Activated CD4-positive, alpha-beta T cell treated with anti-CD3 and anti-CD28 coated beads, Interleukin-2, amount 10 ng/mL, durations not matched to agents 7 days and 5 days (primary cell): ENCODE data around the gene PPP2R2B. TPM values are rescaled to one million over a fixed set of nuclear protein-coding genes. Genes with fewer than 3 reads are reported as not detected.
"Not testable (repeated sequence)": the region's sequence is repeated elsewhere in the genome, so short reads cannot be mapped to it uniquely, and the experiment has no call there.

ENCODE experiments used
- CTCF ChIA-PET: fragments of 350-600 bp; sonication (Branson Sonifier 250); formaldehyde crosslinking; loops from one replicate; lab custom pipeline; 2021; ENCODE audit warnings: antibody characterized with exemption; lab: Charles Lee
- POLR2A ChIA-PET: fragments of 350-600 bp; sonication (Branson Sonifier 250); formaldehyde crosslinking; loops from one replicate; lab custom pipeline; 2021; ENCODE audit warnings: antibody characterized with exemption; lab: Charles Lee
- DNase-seq: peaks from one replicate; pipeline ENCODE4 v3.0.0-alpha.2; 2020
- H3K27ac Mint-ChIP-seq: one replicate; pipeline ENCODE4 v1.8.0; 2021; ENCODE audit warnings: mild to moderate bottlenecking, moderate library complexity, mixed read lengths
- H3K27me3 Mint-ChIP-seq: one replicate; pipeline ENCODE4 v1.8.0; 2021; ENCODE audit warnings: mixed read lengths
- H3K36me3 Mint-ChIP-seq: one replicate; pipeline ENCODE4 v1.8.0; 2021; ENCODE audit warnings: low read depth, mixed read lengths
- H3K4me1 Mint-ChIP-seq: one replicate; pipeline ENCODE4 v1.8.0; 2021; ENCODE audit warnings: mixed read lengths
- H3K4me3 Mint-ChIP-seq: one replicate; pipeline ENCODE4 v1.8.0; 2021; ENCODE audit warnings: mild to moderate bottlenecking, moderate library complexity, mixed read lengths
- H3K9me3 Mint-ChIP-seq: one replicate; pipeline ENCODE4 v1.8.0; 2021; ENCODE audit warnings: mixed read lengths
- total RNA-seq, 2 experiments: library from RNA; stranded (reverse); gene quantifications; one replicate each; pipeline ENCODE4 v1.2.3, GENCODE V29; 2021

Gene PPP2R2B
- total RNA-seq, 2 experiments from 2014 or later: 1.8 TPM

DNA sequence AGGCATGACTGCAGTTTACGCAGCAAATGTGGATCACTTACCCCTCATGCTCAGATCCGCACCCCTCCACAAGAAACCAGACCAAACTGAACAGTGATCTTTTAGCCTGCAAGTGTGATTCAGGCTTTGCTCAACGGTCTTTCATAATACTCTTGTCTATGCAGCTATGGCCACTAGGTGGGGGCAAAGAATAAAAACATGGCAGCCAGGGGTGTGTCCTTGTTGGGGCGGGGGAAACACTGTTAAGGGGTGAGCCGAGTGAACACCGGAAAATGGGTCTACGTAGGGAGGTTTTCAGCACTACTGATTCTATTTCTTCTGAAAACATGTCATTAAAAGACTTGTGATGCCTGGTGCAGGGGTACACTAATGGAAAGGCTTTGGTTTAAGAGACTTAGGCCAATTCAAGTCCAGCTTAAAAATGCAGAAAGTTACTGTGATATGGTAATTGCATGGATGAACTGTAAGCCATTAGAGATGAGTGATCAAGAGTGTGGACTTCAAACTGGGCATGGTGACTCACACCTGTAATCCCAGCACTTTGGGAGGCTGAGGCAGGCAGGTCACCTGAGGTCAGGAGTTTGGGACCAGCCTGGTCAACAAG lies 312.7 kb downstream of the PPP2R2B start:
- H3K27ac Mint-ChIP-seq: no peak overlapping the region
- H3K27me3 Mint-ChIP-seq: no peaks in the 10 kb centered on the region
- H3K4me1 Mint-ChIP-seq: peaks cover 5% of the 10 kb centered on the region
- H3K4me3 Mint-ChIP-seq: no peak overlapping the region
- POLR2A ChIA-PET: no interaction called here
- CTCF ChIA-PET: interaction anchor here (1.3 to 1.4 kb wide), 2 partner anchors 20 to 401 kb away, joined by 3 read pairs; no protein-coding TSS in a partner anchor
- no peaks in the 10 kb centered on the region for H3K9me3 Mint-ChIP-seq
- DNase-seq: peak; percentile 61
- H3K36me3 Mint-ChIP-seq: no peaks in the 10 kb centered on the region

DNA sequence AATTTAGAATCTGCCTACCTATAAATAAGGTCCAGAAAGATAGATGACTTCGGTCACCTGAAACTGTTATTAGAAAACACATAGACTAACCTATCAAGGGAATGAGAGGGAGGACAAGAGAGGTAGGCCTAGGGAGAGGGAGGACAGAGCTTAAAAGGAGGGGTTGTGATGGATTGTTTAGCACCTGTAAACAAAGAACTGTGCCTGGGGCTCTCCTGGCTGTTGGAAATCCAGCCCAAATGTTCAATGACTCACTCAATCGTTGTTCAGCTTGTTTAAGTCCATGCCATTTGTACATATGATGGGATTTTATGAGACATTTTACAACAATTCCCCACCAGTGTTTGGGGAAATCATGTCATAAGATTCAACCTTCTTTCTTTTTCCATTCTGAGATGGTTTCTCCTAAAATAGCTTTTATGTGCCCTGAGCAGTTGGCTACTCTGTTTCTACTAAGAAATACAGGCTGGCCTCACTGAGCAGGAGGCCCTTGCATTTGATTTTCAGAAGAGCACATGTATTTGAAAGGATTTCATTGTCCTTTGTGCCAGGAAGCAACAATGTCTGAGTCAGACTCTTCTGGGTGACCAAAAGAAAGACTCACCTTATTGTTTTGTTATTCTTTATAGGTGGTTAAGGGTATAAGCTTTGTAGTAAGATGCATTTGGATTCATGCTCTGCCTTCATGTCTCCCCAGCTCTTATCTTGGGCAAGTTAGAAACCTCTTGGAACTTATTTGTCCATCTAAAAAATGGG lies 314.4 kb downstream of the PPP2R2B start:
- H3K9me3 Mint-ChIP-seq: no peaks in the 10 kb centered on the region
- no peak for DNase-seq
- H3K27me3 Mint-ChIP-seq: no peaks in the 10 kb centered on the region
- H3K4me3 Mint-ChIP-seq: no peak overlapping the region
- ChIA-PET POLR2A (no interaction called here), CTCF (no interaction called here)
- no peak overlapping the region for H3K27ac Mint-ChIP-seq
- no peaks in the 10 kb centered on the region for H3K36me3 Mint-ChIP-seq
- peaks cover 5% of the 10 kb centered on the region for H3K4me1 Mint-ChIP-seq

GRCh38 chr5:146562461-146562860 lies 316.1 kb downstream of the PPP2R2B start:
- H3K27me3 Mint-ChIP-seq: peaks cover 3% of the 10 kb centered on the region
- DNase-seq: no peak
- no peak overlapping the region for H3K4me3 Mint-ChIP-seq
- no peak overlapping the region for H3K27ac Mint-ChIP-seq
- ChIA-PET POLR2A (no interaction called here), CTCF (interaction anchor here (0.8 to 1.1 kb wide), 2 partner anchors 29 to 403 kb away, joined by 3 read pairs; no protein-coding TSS in a partner anchor)
- H3K4me1 Mint-ChIP-seq: peaks cover 5% of the 10 kb centered on the region
- H3K9me3 Mint-ChIP-seq: no peaks in the 10 kb centered on the region
- no peaks in the 10 kb centered on the region for H3K36me3 Mint-ChIP-seq

- H3K27me3 Mint-ChIP-seq: peaks cover 3% of the 10 kb centered on the region
- no peaks in the 10 kb centered on the region for H3K36me3 Mint-ChIP-seq
- ChIA-PET POLR2A (no interaction called here), CTCF (interaction anchor here (0.5 to 1.1 kb wide), 2 partner anchors 28 to 64 kb away, joined by 3 read pairs; no protein-coding TSS in a partner anchor)
- no peak overlapping the region for H3K27ac Mint-ChIP-seq
- H3K4me1 Mint-ChIP-seq: peaks cover 5% of the 10 kb centered on the region
- H3K9me3 Mint-ChIP-seq: no peaks in the 10 kb centered on the region
- H3K4me3 Mint-ChIP-seq: no peak overlapping the region
- no peak for DNase-seq
These were observed 316.8 kb downstream of the PPP2R2B start for GRCh38 chr5:146561711-146562110.

GRCh38 chr5:146560205-146560812 lies 318.2 kb downstream of the PPP2R2B start:
- H3K27me3 Mint-ChIP-seq: peaks cover 3% of the 10 kb centered on the region
- H3K9me3 Mint-ChIP-seq: no peaks in the 10 kb centered on the region
- no peaks in the 10 kb centered on the region for H3K4me1 Mint-ChIP-seq
- no peak overlapping the region for H3K4me3 Mint-ChIP-seq
- ChIA-PET CTCF (no interaction called here), POLR2A (no interaction called here)
- H3K36me3 Mint-ChIP-seq: no peaks in the 10 kb centered on the region
- H3K27ac Mint-ChIP-seq: no peak overlapping the region
- DNase-seq: no peak

- H3K36me3 Mint-ChIP-seq, DNase-seq, H3K4me3 Mint-ChIP-seq, POLR2A ChIA-PET, H3K4me1 Mint-ChIP-seq, H3K27ac Mint-ChIP-seq, H3K27me3 Mint-ChIP-seq, H3K9me3 Mint-ChIP-seq: not testable (repeated sequence)
- CTCF ChIA-PET: interaction anchor here (2.0 kb wide), 1 partner anchor 23 kb away, joined by 4 read pairs; no protein-coding TSS in a partner anchor
These were observed 321.7 kb downstream of the PPP2R2B start for GRCh38 chr5:146556884-146557283.

GRCh38 chr5:146553446-146553845 lies 325.1 kb downstream of the PPP2R2B start:
- Mint-ChIP-seq H3K27me3 (peaks cover 14% of the 10 kb centered on the region), H3K4me3 (no peak overlapping the region), H3K4me1 (no peaks in the 10 kb centered on the region), H3K9me3 (no peaks in the 10 kb centered on the region), H3K27ac (no peak overlapping the region), H3K36me3 (no peaks in the 10 kb centered on the region)
- ChIA-PET CTCF (no interaction called here), POLR2A (no interaction called here)
- DNase-seq: no peak

DNA sequence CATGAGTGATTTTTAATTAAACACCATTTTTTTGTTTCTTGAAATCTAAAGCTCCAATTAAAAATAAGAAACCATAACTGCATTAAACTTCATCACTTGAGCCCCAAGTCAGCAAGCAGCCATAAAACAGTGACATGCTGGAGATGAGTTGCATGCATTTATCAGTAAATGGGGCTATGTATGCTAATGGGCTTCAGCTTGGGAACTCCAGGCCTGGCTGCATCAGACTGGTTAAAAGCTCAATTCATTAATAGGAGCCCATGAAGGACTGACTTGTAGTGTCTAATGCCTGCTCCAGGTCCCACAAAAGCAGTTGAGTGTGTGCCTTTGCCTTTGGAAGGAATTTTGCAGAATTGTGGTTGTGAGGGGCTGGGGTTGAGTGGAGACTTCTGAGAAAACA lies 328.9 kb downstream of the PPP2R2B start:
- ChIA-PET POLR2A (no interaction called here), CTCF (no interaction called here)
- H3K36me3 Mint-ChIP-seq: no peaks in the 10 kb centered on the region
- H3K27me3 Mint-ChIP-seq: peaks cover 23% of the 10 kb centered on the region
- H3K9me3 Mint-ChIP-seq: no peaks in the 10 kb centered on the region
- no peak overlapping the region for H3K4me3 Mint-ChIP-seq
- H3K27ac Mint-ChIP-seq: no peak overlapping the region
- DNase-seq: no peak
- H3K4me1 Mint-ChIP-seq: no peaks in the 10 kb centered on the region

- Mint-ChIP-seq H3K9me3 (no peaks in the 10 kb centered on the region), H3K4me1 (no peaks in the 10 kb centered on the region), H3K27me3 (peaks cover 19% of the 10 kb centered on the region), H3K4me3 (no peak overlapping the region), H3K27ac (no peak overlapping the region), H3K36me3 (no peaks in the 10 kb centered on the region)
- POLR2A ChIA-PET: no interaction called here
- no peak for DNase-seq
- CTCF ChIA-PET: no interaction called here
These were observed 329.6 kb downstream of the PPP2R2B start for GRCh38 chr5:146548781-146549449.

DNA sequence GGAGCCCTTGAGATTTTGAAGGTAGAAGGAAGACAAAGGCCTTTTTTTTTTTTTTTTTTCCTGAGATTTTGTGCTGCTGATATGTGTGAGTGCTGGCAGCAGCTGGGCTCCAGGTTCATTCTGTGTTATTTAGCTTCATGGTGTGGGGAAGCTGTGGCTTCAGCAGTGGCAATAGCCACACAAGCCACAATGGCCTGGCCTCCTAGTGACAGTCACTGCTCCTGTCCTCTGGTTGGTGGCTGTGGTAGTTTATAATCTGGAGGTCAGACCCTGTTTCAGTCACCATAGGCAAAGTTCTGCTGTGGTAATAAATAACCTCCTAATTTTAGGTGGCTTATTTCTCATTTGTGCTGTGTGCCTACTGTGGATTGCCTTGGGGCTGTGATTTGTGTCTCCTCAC lies 334.3 kb downstream of the PPP2R2B start:
- no peak overlapping the region for H3K4me3 Mint-ChIP-seq
- no peaks in the 10 kb centered on the region for H3K4me1 Mint-ChIP-seq
- CTCF ChIA-PET: no interaction called here

GRCh38 chr5:146541958-146542849 lies 336.4 kb downstream of the PPP2R2B start:
- Mint-ChIP-seq H3K4me1 (no peaks in the 10 kb centered on the region), H3K27ac (no peak overlapping the region), H3K36me3 (no peaks in the 10 kb centered on the region), H3K4me3 (no peak overlapping the region), H3K9me3 (no peaks in the 10 kb centered on the region), H3K27me3 (peaks cover 11% of the 10 kb centered on the region)
- POLR2A ChIA-PET: no interaction called here
- peak; percentile 70 for DNase-seq
- CTCF ChIA-PET: interaction anchor here (0.5 to 1.6 kb wide), 8 partner anchors 8 to 646 kb away, joined by 3 to 5 read pairs (median 4); no protein-coding TSS in a partner anchor

More for the DNA sequence above, 334.3 kb downstream of the PPP2R2B start:
- Mint-ChIP-seq H3K9me3 (no peaks in the 10 kb centered on the region), H3K27ac (no peak overlapping the region), H3K27me3 (peaks cover 18% of the 10 kb centered on the region), H3K36me3 (no peaks in the 10 kb centered on the region)
- no peak for DNase-seq
- POLR2A ChIA-PET: no interaction called here

GRCh38 chr5:146540414-146540813 lies 338.1 kb downstream of the PPP2R2B start:
- H3K4me3 Mint-ChIP-seq: no peak overlapping the region
- H3K9me3 Mint-ChIP-seq: no peaks in the 10 kb centered on the region
- H3K36me3 Mint-ChIP-seq: no peaks in the 10 kb centered on the region
- no peak overlapping the region for H3K27ac Mint-ChIP-seq
- ChIA-PET POLR2A (no interaction called here), CTCF (no interaction called here)
- no peak for DNase-seq
- H3K4me1 Mint-ChIP-seq: no peaks in the 10 kb centered on the region
- peaks cover 5% of the 10 kb centered on the region for H3K27me3 Mint-ChIP-seq
